Astrocyte (in vitro differentiated cells and primary cell): ENCODE measurements around the gene WNK4. TPM values are rescaled to one million over a fixed set of nuclear protein-coding genes. Genes with fewer than 3 reads are reported as not detected.
A peak's percentile ranks its signal among the peaks of the same experiment; 100 is the strongest.

Experiments
- DNase-seq: peaks from one replicate; pipeline ENCODE4 v3.0.0-alpha.2; 2010; ENCODE audit warnings: low read depth
- FAIRE-seq: peaks from 2 replicates; lab custom pipeline; 2011; peaks lifted over from hg19 to GRCh38; lab: Jason Lieb, UNC
- H2AFZ ChIP-seq: 2 replicates; pipeline ENCODE4 v1.6.0; 2012; ENCODE audit warnings: low read depth, low read length, inconsistent platforms
- H3K27ac ChIP-seq: 2 replicates; pipeline ENCODE4 v1.5.1; 2011; ENCODE audit warnings: low read depth, low read length, inconsistent platforms
- H3K27me3 ChIP-seq: 2 replicates; pipeline ENCODE4 v1.6.0; 2011; ENCODE audit warnings: low read length, inconsistent platforms; ENCODE audit not compliant: insufficient read depth
- H3K36me3 ChIP-seq: 2 replicates; pipeline ENCODE4 v1.5.1; 2011; ENCODE audit warnings: low read length, inconsistent platforms; ENCODE audit not compliant: insufficient read depth
- H3K4me1 ChIP-seq: 2 replicates; pipeline ENCODE4 v1.5.1; 2011; ENCODE audit warnings: low read length, inconsistent platforms; ENCODE audit not compliant: insufficient read depth
- H3K4me2 ChIP-seq: 2 replicates; pipeline ENCODE4 v1.6.0; 2012; ENCODE audit warnings: low read length, inconsistent platforms
- H3K4me3 ChIP-seq: 2 replicates; pipeline ENCODE4 v1.5.1; 2011; ENCODE audit warnings: low read depth, mild to moderate bottlenecking, low read length, inconsistent platforms; ENCODE audit not compliant: insufficient read depth
- H3K79me2 ChIP-seq: 2 replicates; pipeline ENCODE4 v1.6.0; 2012; ENCODE audit warnings: mild to moderate bottlenecking, low read length, inconsistent platforms; ENCODE audit not compliant: insufficient read depth
- H3K9ac ChIP-seq: 2 replicates; pipeline ENCODE4 v1.6.0; 2012; ENCODE audit warnings: mild to moderate bottlenecking, low read length, inconsistent platforms
- H3K9me3 ChIP-seq: 2 replicates; pipeline ENCODE4 v1.5.1; 2012; ENCODE audit warnings: low read depth, mild to moderate bottlenecking, low read length, inconsistent platforms; ENCODE audit not compliant: insufficient read depth
- H4K20me1 ChIP-seq: 2 replicates; pipeline ENCODE4 v1.6.0; 2012; ENCODE audit warnings: low read length, inconsistent platforms; ENCODE audit not compliant: insufficient read depth
- H3K27ac Mint-ChIP-seq: one replicate; pipeline ENCODE4 v1.8.0; 2021; ENCODE audit warnings: mild to moderate bottlenecking, mixed read lengths; ENCODE audit not compliant: unreplicated experiment
- H3K27me3 Mint-ChIP-seq: one replicate; pipeline ENCODE4 v1.8.0; 2021; ENCODE audit warnings: low read depth, mixed read lengths; ENCODE audit not compliant: unreplicated experiment
- H3K36me3 Mint-ChIP-seq: one replicate; pipeline ENCODE4 v1.8.0; 2021; ENCODE audit warnings: low read depth, mixed read lengths; ENCODE audit not compliant: unreplicated experiment
- H3K4me1 Mint-ChIP-seq: one replicate; pipeline ENCODE4 v1.8.0; 2021; ENCODE audit warnings: low read depth, mixed read lengths; ENCODE audit not compliant: unreplicated experiment
- H3K4me3 Mint-ChIP-seq: one replicate; pipeline ENCODE4 v1.8.0; 2021; ENCODE audit warnings: mild to moderate bottlenecking, moderate library complexity, mixed read lengths; ENCODE audit not compliant: unreplicated experiment
- H3K9me3 Mint-ChIP-seq: one replicate; pipeline ENCODE4 v1.8.0; 2021; ENCODE audit warnings: mild to moderate bottlenecking, mixed read lengths; ENCODE audit not compliant: unreplicated experiment
- CTCF ChIP-seq: IDR thresholded peaks from 2 replicates; pipeline ENCODE4 v1.5.1; 2011; ENCODE audit warnings: low read depth, mild to moderate bottlenecking, inconsistent platforms, low read length, moderate library complexity; ENCODE audit not compliant: insufficient read depth
- EZH2 ChIP-seq: IDR thresholded peaks from 2 replicates; pipeline ENCODE4 v1.6.1; 2012; ENCODE audit warnings: mild to moderate bottlenecking, low read length, inconsistent platforms; ENCODE audit not compliant: insufficient read depth
- microRNA-seq: library from miRNA; unstranded; fragments of <30 nt; microRNA quantifications from one replicate; pipeline ENCODE4 v1.2.0, GENCODE V29; 2020
- total RNA-seq: library from RNA; stranded (reverse); gene quantifications from 2 replicates; pipeline ENCODE4 v1.2.1, GENCODE V29; 2021

Gene WNK4
- total RNA-seq, 1 donor from 2014 or later = 34.8 TPM

- H3K4me1 ChIP-seq = peaks cover 4% of the 10 kb centered on the region
- Mint-ChIP-seq H3K9me3 (no peaks in the 10 kb centered on the region), H3K36me3 (peaks cover 6% of the 10 kb centered on the region), H3K27me3 (no peaks in the 10 kb centered on the region), H3K27ac (peak overlapping the region; percentile 41), H3K4me1 (peaks cover 7% of the 10 kb centered on the region), H3K4me3 (no peak overlapping the region)
- no peaks in the 10 kb centered on the region for H3K9me3 ChIP-seq
- peaks cover 35% of the 10 kb centered on the region for H3K36me3 ChIP-seq
- H3K27ac ChIP-seq = no peak overlapping the region
- no peaks in the 10 kb centered on the region for H3K79me2 ChIP-seq
- FAIRE-seq (no peak), DNase-seq (no peak)
- no peak overlapping the region for H2AFZ ChIP-seq
- no peak overlapping the region for H3K9ac ChIP-seq
- no peak overlapping the region for H3K4me3 ChIP-seq
- H3K27me3 ChIP-seq = peaks cover 5% of the 10 kb centered on the region
- H4K20me1 ChIP-seq = peaks cover 55% of the 10 kb centered on the region
- TF ChIP-seq EZH2 (no peak), CTCF (no peak)
- H3K4me2 ChIP-seq = no peak overlapping the region
Observed at GRCh38 chr17:42845918-42846593, 65.6 kb downstream of the WNK4 start.

Small RNA genes lying within 50 kb of the gene (microRNA-seq; reads per million reads assigned to microRNA genes)
- gene MIR6781 = 2.7 reads per million, percentile 3 among the genes with 10 or more reads in this experiment

Other genes starting within 250 kb of the WNK4 start
- gene NAGLU, start 244.4 kb upstream of the WNK4 start, total RNA-seq = 19.3 and 25.9 TPM in 2 replicates
- 1.5 and 1.7 TPM in 2 replicates for gene HSD17B1, start 227.7 kb upstream of the WNK4 start, total RNA-seq
- 52.0 and 54.2 TPM in 2 replicates for gene COASY, start 218.5 kb upstream of the WNK4 start, total RNA-seq
- gene MLX, start 213.5 kb upstream of the WNK4 start, total RNA-seq = 26.5 and 29.9 TPM in 2 replicates
- 5.4 and 8.7 TPM in 2 replicates for gene PSMC3IP, start 202.9 kb upstream of the WNK4 start, total RNA-seq
- gene RETREG3, start 171.2 kb upstream of the WNK4 start, total RNA-seq = 54.3 and 60.9 TPM in 2 replicates
- gene TUBG1, start 170.9 kb upstream of the WNK4 start, total RNA-seq = 47.2 and 51.0 TPM in 2 replicates
- 14.4 and 16.6 TPM in 2 replicates for gene TUBG2, start 121.3 kb upstream of the WNK4 start, total RNA-seq
- gene PLEKHH3, start 103.6 kb upstream of the WNK4 start, total RNA-seq = 14.1 and 14.5 TPM in 2 replicates
- 0.65 and 0.84 TPM in 2 replicates for gene CCR10, start 98.8 kb upstream of the WNK4 start, total RNA-seq
- 11.4 and 16.4 TPM in 2 replicates for gene CNTNAP1, start 98.1 kb upstream of the WNK4 start, total RNA-seq
- 15.2 and 16.9 TPM in 2 replicates for gene EZH1, start 35.6 kb upstream of the WNK4 start, total RNA-seq
- gene RAMP2, start 19.4 kb upstream of the WNK4 start, total RNA-seq = 6.1 and 6.8 TPM in 2 replicates
- 49.5 and 53.2 TPM in 2 replicates for gene VPS25, start 7.2 kb upstream of the WNK4 start, total RNA-seq
- 31.8 and 34.3 TPM in 2 replicates for gene COA3, start 18.1 kb downstream of the WNK4 start, total RNA-seq
- gene CNTD1, start 18.3 kb downstream of the WNK4 start, total RNA-seq = not detected in 2 replicates
- 79.8 and 87.6 TPM in 2 replicates for gene BECN1, start 43.7 kb downstream of the WNK4 start, total RNA-seq
- 131 and 152 TPM in 2 replicates for gene PSME3, start 52.8 kb downstream of the WNK4 start, total RNA-seq
- gene AOC2, start 64.0 kb downstream of the WNK4 start, total RNA-seq = 4.1 and 5.0 TPM in 2 replicates
- 1.1 and 1.5 TPM in 2 replicates for gene AOC3, start 70.6 kb downstream of the WNK4 start, total RNA-seq
- gene G6PC1, start 120.2 kb downstream of the WNK4 start, total RNA-seq = not detected in 2 replicates
- gene AARSD1, start 183.8 kb downstream of the WNK4 start, total RNA-seq = 42.8 and 45.2 TPM in 2 replicates
- 5.1 and 5.8 TPM in 2 replicates for gene PTGES3L, start 199.5 kb downstream of the WNK4 start, total RNA-seq
- gene RUNDC1, start 200.0 kb downstream of the WNK4 start, total RNA-seq = 13.2 and 13.8 TPM in 2 replicates
- 993 and 1,032 TPM in 2 replicates for gene RPL27, start 217.8 kb downstream of the WNK4 start, total RNA-seq
- 60.5 and 72.8 TPM in 2 replicates for gene IFI35, start 226.2 kb downstream of the WNK4 start, total RNA-seq
- gene VAT1, start 241.8 kb downstream of the WNK4 start, total RNA-seq = 348 and 413 TPM in 2 replicates
- 1.3 and 2.3 TPM in 2 replicates for gene RND2, start 244.6 kb downstream of the WNK4 start, total RNA-seq